ENCODE data around the gene SETDB1.

DNA sequence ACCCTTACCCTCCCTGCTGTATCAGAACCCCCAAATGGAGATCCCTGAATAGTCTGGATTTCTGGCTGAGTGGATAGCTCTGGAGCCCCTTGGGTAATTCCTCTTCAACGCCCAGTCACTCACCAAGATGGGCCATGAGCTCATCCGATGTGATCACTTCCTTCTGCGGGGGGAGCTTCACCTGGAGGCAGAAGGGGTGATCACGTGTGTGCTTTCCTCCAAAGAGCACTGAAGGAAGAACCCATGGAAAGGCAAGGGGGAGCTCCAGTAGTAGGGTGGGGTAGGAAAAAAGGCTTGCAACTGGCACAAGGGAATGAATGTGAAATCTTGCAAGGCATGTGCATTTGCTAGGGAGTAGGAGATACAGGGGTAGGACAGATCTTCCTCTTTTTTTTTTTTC is 75.4 kb downstream of the SETDB1 start:
- TF ChIP-seq, protein P1, sequence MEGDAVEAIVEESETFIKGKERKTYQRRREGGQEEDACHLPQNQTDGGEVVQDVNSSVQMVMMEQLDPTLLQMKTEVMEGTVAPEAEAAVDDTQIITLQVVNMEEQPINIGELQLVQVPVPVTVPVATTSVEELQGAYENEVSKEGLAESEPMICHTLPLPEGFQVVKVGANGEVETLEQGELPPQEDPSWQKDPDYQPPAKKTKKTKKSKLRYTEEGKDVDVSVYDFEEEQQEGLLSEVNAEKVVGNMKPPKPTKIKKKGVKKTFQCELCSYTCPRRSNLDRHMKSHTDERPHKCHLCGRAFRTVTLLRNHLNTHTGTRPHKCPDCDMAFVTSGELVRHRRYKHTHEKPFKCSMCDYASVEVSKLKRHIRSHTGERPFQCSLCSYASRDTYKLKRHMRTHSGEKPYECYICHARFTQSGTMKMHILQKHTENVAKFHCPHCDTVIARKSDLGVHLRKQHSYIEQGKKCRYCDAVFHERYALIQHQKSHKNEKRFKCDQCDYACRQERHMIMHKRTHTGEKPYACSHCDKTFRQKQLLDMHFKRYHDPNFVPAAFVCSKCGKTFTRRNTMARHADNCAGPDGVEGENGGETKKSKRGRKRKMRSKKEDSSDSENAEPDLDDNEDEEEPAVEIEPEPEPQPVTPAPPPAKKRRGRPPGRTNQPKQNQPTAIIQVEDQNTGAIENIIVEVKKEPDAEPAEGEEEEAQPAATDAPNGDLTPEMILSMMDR (IDR thresholded peaks at IDR 0.05), result no peak
- TF ChIP-seq POLR2A (IDR thresholded peaks at IDR 0.05), result no peak

All from adrenal gland (tissue), 5 donors.